Astrocyte of the spinal cord (primary cell): ENCODE data around the gene NMT1.

Experiments
- DNase-seq: peaks from one replicate; pipeline ENCODE4 v3.0.0; 2011; ENCODE audit warnings: low read depth, low spot score
- H3K4me3 ChIP-seq: 2 replicates; pipeline ENCODE4 v1.5.1; 2011; ENCODE audit warnings: low read depth, mild to moderate bottlenecking, low read length, moderate library complexity
- CTCF ChIP-seq: IDR thresholded peaks from 2 replicates; pipeline ENCODE4 v1.5.1; 2012; ENCODE audit warnings: low read depth, mild to moderate bottlenecking, low read length, inconsistent platforms
- in situ Hi-C: cut with HindIII; loops from 2 replicates; pipeline ENCODE4 v1.10.0; 2017; ENCODE audit warnings: low sequenced_read_pairs

Gene NMT1

GRCh38 chr17:45108051-45108450, 46.9 kb downstream of the NMT1 start:
- H3K4me3 ChIP-seq, result no peak overlapping the region
- no peak for TF ChIP-seq CTCF
- in situ Hi-C loops, result no loop called here
- no peak for DNase-seq

GRCh38 chr17:45108595-45109521, 47.7 kb downstream of the NMT1 start:
- H3K4me3 ChIP-seq, result no peak overlapping the region
- DNase-seq, result no peak
- in situ Hi-C loops, result no loop called here
- peak; percentile 6 for TF ChIP-seq CTCF

GRCh38 chr17:45110676-45111611, 49.8 kb downstream of the NMT1 start:
- DNase-seq, result no peak
- TF ChIP-seq CTCF, result no peak
- no peak overlapping the region for H3K4me3 ChIP-seq
- in situ Hi-C loops, result no loop called here

- no peak for TF ChIP-seq CTCF
- in situ Hi-C loops, result no loop called here
- no peak for DNase-seq
- no peak overlapping the region for H3K4me3 ChIP-seq
Measured at GRCh38 chr17:45111850-45112249, 50.7 kb downstream of the NMT1 start.

- in situ Hi-C loops, result no loop called here
- no peak for DNase-seq
- no peak for TF ChIP-seq CTCF
- no peak overlapping the region for H3K4me3 ChIP-seq
Measured at GRCh38 chr17:45112559-45113423, 51.7 kb downstream of the NMT1 start.

- TF ChIP-seq CTCF, result no peak
- in situ Hi-C loops, result no loop called here
- no peak overlapping the region for H3K4me3 ChIP-seq
- DNase-seq, result no peak
Measured at GRCh38 chr17:45113424-45113754, 52.3 kb downstream of the NMT1 start.
